MM.1S (cell line): ENCODE results near the gene STIM1.

Experiments used
- DNase-seq: peaks from one replicate; pipeline ENCODE4 v3.0.0-alpha.2; 2015
- H2AFZ ChIP-seq: fragments of 300-600 bp; sonication (generic); 2 replicates; pipeline ENCODE4 v1.6.0; 2016; ENCODE audit warnings: antibody characterized with exemption, low read length
- H3F3A ChIP-seq: fragments of 300-600 bp; sonication (generic); 2 replicates; pipeline ENCODE4 v1.6.1; 2016; ENCODE audit warnings: mild to moderate bottlenecking, antibody characterized with exemption, low read length, moderate library complexity, mixed read lengths; ENCODE audit not compliant: insufficient read depth
- H3K27ac ChIP-seq: fragments of 300-600 bp; sonication (generic); 2 replicates; pipeline ENCODE4 v1.5.1; 2016; ENCODE audit warnings: mild to moderate bottlenecking, low read length
- H3K27me3 ChIP-seq: fragments of 300-600 bp; sonication (generic); replicated peaks from 2 replicates; pipeline ENCODE4 v1.6.0; 2016; ENCODE audit warnings: low read length; ENCODE audit not compliant: insufficient read depth
- H3K36me3 ChIP-seq: fragments of 300-600 bp; sonication (generic); replicated peaks from 2 replicates; pipeline ENCODE4 v1.6.1; 2016; ENCODE audit warnings: mild to moderate bottlenecking, low read length, mixed read lengths; ENCODE audit not compliant: insufficient read depth
- H3K4me1 ChIP-seq: fragments of 300-600 bp; sonication (generic); 2 replicates; pipeline ENCODE4 v1.6.1; 2016; ENCODE audit warnings: low read length, mixed read lengths
- H3K4me2 ChIP-seq: fragments of 300-600 bp; sonication (generic); 2 replicates; pipeline ENCODE4 v1.6.0; 2016; ENCODE audit warnings: low read depth, low read length
- H3K4me3 ChIP-seq: fragments of 300-600 bp; sonication (generic); 2 replicates; pipeline ENCODE4 v1.5.1; 2016; ENCODE audit warnings: low read length, mixed read lengths
- H3K79me2 ChIP-seq: fragments of 300-600 bp; sonication (generic); 2 replicates; pipeline ENCODE4 v1.6.1; 2016; ENCODE audit warnings: mixed run types, low read length, mixed read lengths
- H3K9ac ChIP-seq: fragments of 300-600 bp; sonication (generic); 2 replicates; pipeline ENCODE4 v1.6.1; 2016; ENCODE audit warnings: low read length, mixed read lengths
- H3K9me2 ChIP-seq: fragments of 300-600 bp; sonication (generic); replicated peaks from 2 replicates; pipeline ENCODE4 v1.6.1; 2016; ENCODE audit warnings: mild to moderate bottlenecking, low read length, mixed read lengths; ENCODE audit not compliant: insufficient read depth
- H3K9me3 ChIP-seq: fragments of 300-600 bp; sonication (generic); replicated peaks from 2 replicates; pipeline ENCODE4 v1.6.1; 2016; ENCODE audit warnings: mild to moderate bottlenecking, low read length, mixed read lengths; ENCODE audit not compliant: insufficient read depth
- H4K20me1 ChIP-seq: fragments of 300-600 bp; sonication (generic); 2 replicates; pipeline ENCODE4 v1.6.1; 2016; ENCODE audit warnings: mild to moderate bottlenecking, low read length, moderate library complexity, mixed read lengths; ENCODE audit not compliant: insufficient read depth
- EZH2 ChIP-seq: fragments of 300-600 bp; sonication (generic); optimal IDR thresholded peaks from 2 replicates; pipeline ENCODE3; 2017; ENCODE audit warnings: low read depth, mild to moderate bottlenecking, antibody characterized with exemption, low read length, mixed read lengths
- EZH2phosphoT487 ChIP-seq: fragments of 300-600 bp; sonication (generic); IDR thresholded peaks from 2 replicates; pipeline ENCODE4 v1.6.1; 2018; ENCODE audit warnings: antibody characterized with exemption, low read length
- TF ChIP-seq, protein P1 (sequence below): fragments of 300-600 bp; sonication (generic); IDR thresholded peaks from 2 replicates; pipeline ENCODE4 v1.5.1; 2016; ENCODE audit warnings: antibody characterized with exemption, low read length, mixed read lengths

STIM1 gene

DNA sequence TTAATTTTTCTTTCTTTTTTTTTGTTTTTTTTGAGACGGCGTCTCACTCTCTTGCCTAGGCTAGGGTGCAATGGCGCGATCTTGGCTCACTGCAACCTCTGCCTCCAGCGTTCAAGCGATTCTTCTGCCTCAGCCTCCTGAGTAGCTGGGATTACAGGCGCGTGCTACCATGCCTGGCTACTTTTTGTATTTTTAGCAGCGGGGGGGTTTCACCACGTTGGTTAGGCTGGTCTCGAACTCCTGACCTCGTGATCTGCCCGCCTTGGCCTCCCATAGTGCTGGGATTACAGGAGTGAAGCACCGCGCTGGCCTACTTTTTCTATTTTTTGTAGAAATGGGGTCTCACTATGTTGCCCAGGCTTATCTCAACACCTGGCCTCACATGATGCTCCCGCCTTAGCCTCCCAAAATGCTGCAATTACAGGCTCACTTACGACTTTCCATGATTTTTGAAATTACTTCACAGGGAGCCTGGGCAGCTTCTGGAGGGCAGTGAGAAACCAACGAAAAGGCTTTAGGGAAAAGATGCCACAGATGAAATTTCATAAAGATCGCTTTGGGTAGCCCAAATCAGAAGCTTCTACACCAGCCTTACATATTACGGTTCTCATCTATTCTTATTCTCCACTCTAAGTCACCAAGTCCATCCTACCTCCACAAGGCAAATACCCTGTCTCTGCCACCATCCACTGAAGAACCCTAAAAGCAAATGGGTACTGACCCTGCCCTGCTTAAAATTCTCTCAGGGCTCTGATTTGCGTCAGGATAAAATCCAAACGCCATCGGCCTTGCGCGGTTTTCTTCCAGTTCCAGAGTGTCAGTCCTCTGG lies 238.3 kb downstream of the STIM1 start:
- peak; percentile 10 for DNase-seq
- H3K9me2 ChIP-seq = no peaks in the 10 kb centered on the region
- peaks cover 34% of the 10 kb centered on the region for H3K4me1 ChIP-seq
- peak overlapping the region; percentile 89 for H3K4me2 ChIP-seq
- peak overlapping the region; percentile 97 for H3K4me3 ChIP-seq
- H3K36me3 ChIP-seq = no peaks in the 10 kb centered on the region; the same call in 1 of the 2 replicates
- H3K27ac ChIP-seq = peak overlapping the region; percentile 96
- H2AFZ ChIP-seq = peak overlapping the region; percentile 75
- H4K20me1 ChIP-seq = no peaks in the 10 kb centered on the region
- peaks cover 50% of the 10 kb centered on the region for H3K79me2 ChIP-seq
- H3K9ac ChIP-seq = peak overlapping the region; percentile 99
- peaks cover 25% of the 10 kb centered on the region; the same call in 1 of the 2 replicates for H3F3A ChIP-seq
- H3K27me3 ChIP-seq = no peaks in the 10 kb centered on the region
- no peaks in the 10 kb centered on the region for H3K9me3 ChIP-seq
- no peak for TF ChIP-seq EZH2
- TF ChIP-seq, protein P1, sequence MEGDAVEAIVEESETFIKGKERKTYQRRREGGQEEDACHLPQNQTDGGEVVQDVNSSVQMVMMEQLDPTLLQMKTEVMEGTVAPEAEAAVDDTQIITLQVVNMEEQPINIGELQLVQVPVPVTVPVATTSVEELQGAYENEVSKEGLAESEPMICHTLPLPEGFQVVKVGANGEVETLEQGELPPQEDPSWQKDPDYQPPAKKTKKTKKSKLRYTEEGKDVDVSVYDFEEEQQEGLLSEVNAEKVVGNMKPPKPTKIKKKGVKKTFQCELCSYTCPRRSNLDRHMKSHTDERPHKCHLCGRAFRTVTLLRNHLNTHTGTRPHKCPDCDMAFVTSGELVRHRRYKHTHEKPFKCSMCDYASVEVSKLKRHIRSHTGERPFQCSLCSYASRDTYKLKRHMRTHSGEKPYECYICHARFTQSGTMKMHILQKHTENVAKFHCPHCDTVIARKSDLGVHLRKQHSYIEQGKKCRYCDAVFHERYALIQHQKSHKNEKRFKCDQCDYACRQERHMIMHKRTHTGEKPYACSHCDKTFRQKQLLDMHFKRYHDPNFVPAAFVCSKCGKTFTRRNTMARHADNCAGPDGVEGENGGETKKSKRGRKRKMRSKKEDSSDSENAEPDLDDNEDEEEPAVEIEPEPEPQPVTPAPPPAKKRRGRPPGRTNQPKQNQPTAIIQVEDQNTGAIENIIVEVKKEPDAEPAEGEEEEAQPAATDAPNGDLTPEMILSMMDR = no peak
- TF ChIP-seq EZH2phosphoT487 = no peak

GRCh38 chr11:4094348-4095291 lies 239.2 kb downstream of the STIM1 start, which contains the start of gene RRM1:
TSS of gene RRM1 (plus strand) at chr11:4094799. CDS start at chr11:4095013, 214 bp downstream.
- TF ChIP-seq EZH2phosphoT487 = no peak
- TF ChIP-seq EZH2 = no peak
- TF ChIP-seq, protein P1 = no peak

GRCh38 chr11:4095509-4096230 lies 240.2 kb downstream of the STIM1 start:
- H3K36me3 ChIP-seq = peaks cover 2% of the 10 kb centered on the region; the same call in 1 of the 2 replicates
- no peaks in the 10 kb centered on the region for H3K27me3 ChIP-seq
- peak overlapping the region; percentile 89 for H3K4me2 ChIP-seq
- no peaks in the 10 kb centered on the region for H4K20me1 ChIP-seq
- no peaks in the 10 kb centered on the region for H3K9me3 ChIP-seq
- peaks cover 34% of the 10 kb centered on the region for H3K4me1 ChIP-seq
- peak overlapping the region; percentile 99 for H3K9ac ChIP-seq
- peak; percentile 14 for DNase-seq
- TF ChIP-seq EZH2phosphoT487 = no peak
- TF ChIP-seq, protein P1 = peak; percentile 2; the same call in 1 of the 2 replicates
- peak overlapping the region; percentile 96 for H3K27ac ChIP-seq
- no peak overlapping the region; the same call in 1 of the 2 replicates for H2AFZ ChIP-seq
- H3K79me2 ChIP-seq = peaks cover 69% of the 10 kb centered on the region
- peak overlapping the region; percentile 97 for H3K4me3 ChIP-seq
- H3K9me2 ChIP-seq = no peaks in the 10 kb centered on the region
- H3F3A ChIP-seq = peaks cover 25% of the 10 kb centered on the region; the same call in 1 of the 2 replicates

More at GRCh38 chr11:4094348-4095291, 239.2 kb downstream of the STIM1 start, which contains the start of gene RRM1:
- no peaks in the 10 kb centered on the region for H3K9me2 ChIP-seq
- no peaks in the 10 kb centered on the region for H3K27me3 ChIP-seq
- H4K20me1 ChIP-seq = no peaks in the 10 kb centered on the region
- H3K4me3 ChIP-seq = peak within 1 kb of the TSS; percentile 97
- H3K79me2 ChIP-seq = peaks cover 59% of the 10 kb centered on the region
- peak within 1 kb of the TSS; percentile 89 for H3K4me2 ChIP-seq
- no peaks in the 10 kb centered on the region for H3K9me3 ChIP-seq
- peaks cover 34% of the 10 kb centered on the region for H3K4me1 ChIP-seq
- peak within 1 kb of the TSS; percentile 99 for H3K9ac ChIP-seq
- DNase-seq = peak; percentile 94
- H3K36me3 ChIP-seq = no peaks in the 10 kb centered on the region; the same call in 1 of the 2 replicates
- peak within 1 kb of the TSS; percentile 75 for H2AFZ ChIP-seq
- H3K27ac ChIP-seq = peak within 1 kb of the TSS; percentile 96
- peaks cover 25% of the 10 kb centered on the region; the same call in 1 of the 2 replicates for H3F3A ChIP-seq
